ENCODE results near the gene MMAB.

GRCh38 chr12:109553906-109554500 is 19.3 kb downstream of the MMAB start:
- TF ChIP-seq CTCF (IDR thresholded peaks at IDR 0.05) (no peak), POLR2A (IDR thresholded peaks at IDR 0.05) (no peak), EP300 (IDR thresholded peaks at IDR 0.05; ENCODE audit: low read depth) (no peak)

Data from transverse colon (tissue), 3 donors.